Measurements from ENCODE around the gene SLC25A1.

Gene SLC25A1

DNA sequence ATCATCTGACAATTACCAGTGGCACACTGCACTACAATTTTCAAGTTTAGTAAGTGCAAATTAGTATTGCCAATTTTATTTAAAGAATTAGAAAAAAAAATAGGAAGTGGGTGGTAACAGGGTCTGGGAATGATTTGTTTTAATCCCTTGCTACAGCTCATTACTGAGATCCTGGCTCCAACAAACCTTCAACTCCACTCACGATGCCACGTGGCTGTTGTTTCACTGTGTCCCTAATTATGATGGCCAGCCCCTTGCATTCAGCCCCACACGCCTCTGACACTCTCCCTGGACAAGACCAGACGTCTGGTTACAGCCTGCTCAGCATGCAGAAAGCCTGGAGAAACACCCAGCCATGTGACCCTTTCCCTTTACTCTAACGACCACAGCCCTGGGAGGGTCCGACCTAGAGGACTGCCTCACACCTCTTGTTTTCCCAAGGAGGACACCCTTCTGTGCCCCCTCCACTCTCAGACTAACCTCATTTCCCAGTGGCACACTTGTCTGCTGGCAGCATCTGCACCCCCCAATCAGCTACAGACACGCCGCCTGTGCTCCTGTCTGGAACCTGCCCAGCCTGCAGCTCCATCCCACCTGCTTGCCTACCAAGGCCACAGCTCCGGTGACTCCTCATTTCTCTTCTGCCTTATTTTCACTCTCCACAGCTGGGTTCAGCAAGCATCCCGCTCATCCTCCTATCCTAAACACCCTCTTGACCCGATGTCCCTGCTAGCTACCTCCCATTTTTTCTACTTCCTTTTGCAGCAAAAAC lies 18.5 kb upstream of the SLC25A1 start:
- H3K79me2 ChIP-seq (ENCODE audit: insufficient read depth, low read depth) = no peaks in the 10 kb centered on the region
- no peak overlapping the region for H2AFZ ChIP-seq (ENCODE audit: low read depth)
- no peaks in the 10 kb centered on the region for H3K27me3 ChIP-seq (ENCODE audit: insufficient read depth, low read depth)
- no peaks in the 10 kb centered on the region for H3K4me1 ChIP-seq (ENCODE audit: low read depth, poor library complexity, severe bottlenecking)
- H3K27ac ChIP-seq = no peak overlapping the region
- no peak overlapping the region for H3K9ac ChIP-seq
- no peaks in the 10 kb centered on the region for H3K36me3 ChIP-seq (ENCODE audit: insufficient read depth)
- H3K4me2 ChIP-seq = no peak overlapping the region
- TF ChIP-seq, protein P1, sequence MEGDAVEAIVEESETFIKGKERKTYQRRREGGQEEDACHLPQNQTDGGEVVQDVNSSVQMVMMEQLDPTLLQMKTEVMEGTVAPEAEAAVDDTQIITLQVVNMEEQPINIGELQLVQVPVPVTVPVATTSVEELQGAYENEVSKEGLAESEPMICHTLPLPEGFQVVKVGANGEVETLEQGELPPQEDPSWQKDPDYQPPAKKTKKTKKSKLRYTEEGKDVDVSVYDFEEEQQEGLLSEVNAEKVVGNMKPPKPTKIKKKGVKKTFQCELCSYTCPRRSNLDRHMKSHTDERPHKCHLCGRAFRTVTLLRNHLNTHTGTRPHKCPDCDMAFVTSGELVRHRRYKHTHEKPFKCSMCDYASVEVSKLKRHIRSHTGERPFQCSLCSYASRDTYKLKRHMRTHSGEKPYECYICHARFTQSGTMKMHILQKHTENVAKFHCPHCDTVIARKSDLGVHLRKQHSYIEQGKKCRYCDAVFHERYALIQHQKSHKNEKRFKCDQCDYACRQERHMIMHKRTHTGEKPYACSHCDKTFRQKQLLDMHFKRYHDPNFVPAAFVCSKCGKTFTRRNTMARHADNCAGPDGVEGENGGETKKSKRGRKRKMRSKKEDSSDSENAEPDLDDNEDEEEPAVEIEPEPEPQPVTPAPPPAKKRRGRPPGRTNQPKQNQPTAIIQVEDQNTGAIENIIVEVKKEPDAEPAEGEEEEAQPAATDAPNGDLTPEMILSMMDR (conservative IDR thresholded peaks at IDR 0.05; ENCODE audit: low read depth, low read length) = no peak
- no peak overlapping the region for H3K4me3 ChIP-seq (IDR thresholded peaks at IDR 0.05; ENCODE audit: insufficient read depth, low read depth, low read length)
- no peaks in the 10 kb centered on the region for H4K20me1 ChIP-seq (ENCODE audit: insufficient read depth)

DNA sequence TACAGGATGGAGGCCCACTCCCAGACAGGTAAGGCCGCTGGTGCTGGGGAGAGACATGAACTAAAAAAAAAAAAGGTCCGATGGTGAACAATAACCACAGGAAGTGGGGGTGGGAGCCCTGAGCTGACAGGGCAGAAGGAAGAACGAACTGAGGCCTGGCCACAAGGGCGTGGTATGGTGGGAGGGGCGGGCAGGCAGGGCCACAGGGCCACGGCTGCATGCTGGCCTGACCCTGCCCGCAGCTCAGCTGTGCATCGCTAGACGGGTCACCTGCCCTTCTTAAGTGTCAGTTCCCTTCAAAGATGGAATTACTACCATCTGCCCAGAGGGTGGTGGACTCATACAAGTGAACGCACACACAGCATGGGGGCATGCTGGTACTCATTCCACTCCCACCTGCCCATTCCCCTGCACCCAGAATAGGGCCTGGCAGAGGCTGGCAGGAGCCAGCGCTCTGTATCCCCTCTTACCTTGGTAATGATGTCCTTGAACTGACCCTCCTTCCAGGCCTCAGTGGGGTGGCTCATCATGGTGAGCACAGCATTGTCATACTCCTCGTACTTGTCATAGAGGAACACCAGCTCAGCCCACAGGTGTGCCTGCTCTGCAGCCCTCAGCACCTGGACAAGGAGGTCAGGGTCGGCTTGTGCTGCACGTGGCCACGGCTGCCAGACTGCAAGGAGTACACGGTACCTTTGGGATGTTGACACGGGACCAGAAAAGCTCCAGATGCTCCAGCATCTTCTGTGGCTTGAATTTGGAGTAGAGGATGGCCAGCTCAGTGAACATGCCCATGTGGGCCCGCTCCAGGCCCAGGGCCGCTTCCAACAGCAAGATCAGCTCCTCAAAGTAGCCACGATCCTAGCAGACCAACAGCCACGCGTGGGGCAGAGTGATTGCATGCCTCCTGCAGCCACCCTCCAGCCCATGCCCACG lies 17.5 kb upstream of the SLC25A1 start:
- H3K79me2 ChIP-seq (ENCODE audit: insufficient read depth, low read depth) = no peaks in the 10 kb centered on the region
- no peak overlapping the region for H3K9ac ChIP-seq
- no peak overlapping the region for H3K4me3 ChIP-seq (IDR thresholded peaks at IDR 0.05; ENCODE audit: insufficient read depth, low read depth, low read length)
- H3K4me2 ChIP-seq = no peak overlapping the region
- H3K36me3 ChIP-seq (ENCODE audit: insufficient read depth) = no peaks in the 10 kb centered on the region
- no peaks in the 10 kb centered on the region for H4K20me1 ChIP-seq (ENCODE audit: insufficient read depth)
- H2AFZ ChIP-seq (ENCODE audit: low read depth) = no peak overlapping the region
- H3K27ac ChIP-seq = no peak overlapping the region
- H3K4me1 ChIP-seq (ENCODE audit: low read depth, poor library complexity, severe bottlenecking) = no peaks in the 10 kb centered on the region
- no peaks in the 10 kb centered on the region for H3K27me3 ChIP-seq (ENCODE audit: insufficient read depth, low read depth)
- TF ChIP-seq, protein P1 (conservative IDR thresholded peaks at IDR 0.05; ENCODE audit: low read depth, low read length) = no peak

DNA sequence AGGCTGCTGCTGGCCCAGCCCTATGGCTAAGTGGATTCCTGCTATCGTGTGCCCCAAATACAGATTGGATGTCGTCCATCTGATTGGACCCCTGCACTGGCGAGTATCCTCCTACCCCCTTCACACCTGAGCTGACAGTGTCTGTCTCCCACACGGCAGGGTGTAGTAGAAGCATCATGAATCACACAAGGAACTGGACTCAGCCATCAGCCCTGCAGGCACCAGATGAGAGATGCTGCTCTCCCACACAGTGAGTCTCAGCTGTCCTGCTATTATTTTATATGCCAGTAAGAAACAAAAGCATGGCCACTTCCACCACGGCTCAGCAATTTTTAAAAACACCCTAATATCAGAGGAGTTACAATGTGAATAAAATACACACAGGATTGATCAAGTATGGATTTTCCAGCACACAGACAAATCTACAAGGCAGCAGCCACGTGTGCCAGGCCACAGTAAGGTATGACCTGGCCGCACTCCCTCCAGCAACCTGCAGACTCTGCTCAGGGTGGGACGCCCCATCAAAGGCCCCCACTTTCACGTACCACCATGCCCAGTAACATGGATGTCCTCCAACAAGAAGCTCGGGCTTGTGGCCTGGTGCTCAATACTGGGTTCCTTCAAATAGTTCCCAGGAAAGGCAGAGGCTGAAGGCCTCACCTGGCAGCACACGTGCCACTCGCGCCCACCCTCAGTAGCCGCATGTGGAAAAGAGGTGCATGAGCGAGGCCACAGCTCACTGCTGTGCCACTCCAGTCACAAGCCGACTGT lies 16.4 kb upstream of the SLC25A1 start:
- Histone ChIP-seq H4K20me1 (ENCODE audit: insufficient read depth) (no peaks in the 10 kb centered on the region), H3K27ac (no peak overlapping the region), H3K4me1 (ENCODE audit: low read depth, poor library complexity, severe bottlenecking) (no peaks in the 10 kb centered on the region), H2AFZ (ENCODE audit: low read depth) (no peak overlapping the region), H3K79me2 (ENCODE audit: insufficient read depth, low read depth) (no peaks in the 10 kb centered on the region), H3K4me3 (IDR thresholded peaks at IDR 0.05; ENCODE audit: insufficient read depth, low read depth, low read length) (no peak overlapping the region), H3K36me3 (ENCODE audit: insufficient read depth) (no peaks in the 10 kb centered on the region), H3K4me2 (no peak overlapping the region), H3K9ac (no peak overlapping the region), H3K27me3 (ENCODE audit: insufficient read depth, low read depth) (no peaks in the 10 kb centered on the region)
- TF ChIP-seq, protein P1 (conservative IDR thresholded peaks at IDR 0.05; ENCODE audit: low read depth, low read length) = no peak

DNA sequence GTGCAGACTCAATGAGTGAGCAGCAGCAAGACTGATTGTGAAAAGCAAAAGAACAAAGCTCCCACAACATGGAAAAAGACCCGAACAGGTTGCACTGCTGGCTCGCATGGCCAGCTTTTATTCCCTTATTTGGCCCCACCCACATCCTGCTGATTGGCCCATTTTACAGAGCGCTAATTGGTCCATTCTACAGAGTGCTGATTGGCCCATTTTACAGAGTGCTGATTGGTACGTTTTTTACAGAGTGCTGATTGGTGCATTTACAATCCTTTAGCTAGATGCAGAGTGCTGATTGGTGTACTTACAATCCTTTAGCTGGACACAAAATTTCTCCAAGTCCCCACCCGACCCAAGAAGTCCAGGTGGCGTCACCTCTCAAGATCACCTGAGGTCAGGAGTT lies 15.3 kb upstream of the SLC25A1 start:
- TF ChIP-seq, protein P1 (conservative IDR thresholded peaks at IDR 0.05; ENCODE audit: low read depth, low read length) = no peak
- H3K4me1 ChIP-seq (ENCODE audit: low read depth, poor library complexity, severe bottlenecking) = no peaks in the 10 kb centered on the region
- no peaks in the 10 kb centered on the region for H3K27me3 ChIP-seq (ENCODE audit: insufficient read depth, low read depth)
- H4K20me1 ChIP-seq (ENCODE audit: insufficient read depth) = no peaks in the 10 kb centered on the region
- no peak overlapping the region for H3K9ac ChIP-seq
- no peaks in the 10 kb centered on the region for H3K79me2 ChIP-seq (ENCODE audit: insufficient read depth, low read depth)
- H2AFZ ChIP-seq (ENCODE audit: low read depth) = no peak overlapping the region
- no peaks in the 10 kb centered on the region for H3K36me3 ChIP-seq (ENCODE audit: insufficient read depth)
- no peak overlapping the region for H3K4me2 ChIP-seq
- H3K4me3 ChIP-seq (IDR thresholded peaks at IDR 0.05; ENCODE audit: insufficient read depth, low read depth, low read length) = no peak overlapping the region
- no peak overlapping the region for H3K27ac ChIP-seq
